Caco-2 (cell line): ENCODE data around the gene ANTXR2. TPM values are rescaled to one million over a fixed set of nuclear protein-coding genes. Genes with fewer than 3 reads are reported as not detected.
A peak's percentile ranks its signal among the peaks of the same experiment; 100 is the strongest.

ENCODE experiments used
- BruUV-seq: library from RNA; stranded (reverse); fragments of 400-500 nt; replicated peaks from 2 replicates; lab custom pipeline; 2021; lab: Mats Ljungman, UMichigan
- CTCF ChIA-PET: fragments of 300-600 bp; sonication (Branson Sonifier 250); formaldehyde crosslinking; loops from one replicate; lab custom pipeline; 2022; ENCODE audit warnings: antibody characterized with exemption; lab: Charles Lee
- POLR2A ChIA-PET: fragments of 300-600 bp; sonication (Branson Sonifier 250); formaldehyde crosslinking; loops from one replicate; lab custom pipeline; 2022; ENCODE audit warnings: antibody characterized with exemption; lab: Charles Lee
- DNase-seq, 2 experiments: peaks; one replicate each; pipeline versions ENCODE4 v3.0.0 to v3.0.0-alpha.2; 2020 to 2022
- H3K27me3 ChIP-seq: replicated peaks from 2 replicates; pipeline ENCODE4 v1.6.0; 2011; ENCODE audit warnings: low read length; ENCODE audit not compliant: control insufficient read depth, insufficient read depth
- H3K36me3 ChIP-seq: 2 replicates; pipeline ENCODE4 v1.5.1; 2011; ENCODE audit warnings: low read length; ENCODE audit not compliant: control insufficient read depth, insufficient read depth
- H3K4me1 ChIP-seq: fragments of 250-450 bp; sonication (Bioruptor Pico); 2 replicates; pipeline ENCODE4 v1.5.1; 2020; ENCODE audit warnings: mild to moderate bottlenecking
- H3K4me3 ChIP-seq: 2 replicates; pipeline ENCODE4 v1.5.1; 2011; ENCODE audit warnings: low read depth, mild to moderate bottlenecking, control low read depth, low read length
- H3K9me3 ChIP-seq: fragments of 250-450 bp; sonication (Bioruptor Pico); 2 replicates; pipeline ENCODE4 v1.5.1; 2020; ENCODE audit warnings: mild to moderate bottlenecking, moderate library complexity
- H3K27ac Mint-ChIP-seq: one replicate; pipeline ENCODE4 v1.8.0; 2022; ENCODE audit warnings: mixed read lengths; ENCODE audit not compliant: unreplicated experiment
- H3K27me3 Mint-ChIP-seq: one replicate; pipeline ENCODE4 v1.8.0; 2022; ENCODE audit warnings: mixed read lengths; ENCODE audit not compliant: insufficient read depth, unreplicated experiment
- H3K36me3 Mint-ChIP-seq: one replicate; pipeline ENCODE4 v1.8.0; 2022; ENCODE audit warnings: mild to moderate bottlenecking, mixed read lengths; ENCODE audit not compliant: insufficient read depth, unreplicated experiment
- H3K4me1 Mint-ChIP-seq: one replicate; pipeline ENCODE4 v1.8.0; 2022; ENCODE audit warnings: low read depth, mixed read lengths; ENCODE audit not compliant: unreplicated experiment
- H3K4me3 Mint-ChIP-seq: one replicate; pipeline ENCODE4 v1.8.0; 2022; ENCODE audit warnings: mild to moderate bottlenecking, moderate library complexity, mixed read lengths; ENCODE audit not compliant: unreplicated experiment
- H3K9me3 Mint-ChIP-seq: one replicate; pipeline ENCODE4 v1.8.0; 2022; ENCODE audit warnings: mixed read lengths; ENCODE audit not compliant: unreplicated experiment
- CTCF ChIP-seq, 2 experiments: fragments of 200-600 bp in 1 of 2; IDR thresholded peaks; 1 replicate in 1 of 2; 2 replicates in 1 of 2; pipeline versions ENCODE4 v1.5.1 to v1.8.0; 2011 to 2022; ENCODE audit warnings: antibody characterized with exemption in 1 of 2, control low read depth in 1 of 2, inconsistent platforms in 1 of 2, low read depth in 1 of 2, low read length in 1 of 2, mild to moderate bottlenecking in 1 of 2, moderate library complexity in 1 of 2; ENCODE audit not compliant: insufficient read depth in 1 of 2, severe bottlenecking in 1 of 2, unreplicated experiment in 1 of 2
- intact Hi-C: fragments of 100-400 bp; cut with micrococcal nuclease; formaldehyde crosslinking; loops from one replicate; pipeline ENCODE4 v1.10.0; 2022; ENCODE audit not compliant: unreplicated experiment
- total RNA-seq: library from RNA; stranded (reverse); gene quantifications from 2 replicates; pipeline ENCODE4 v1.2.3, GENCODE V29; 2022

Gene ANTXR2
- total RNA-seq, 1 experiment from 2014 or later = 1.4 TPM

- no peak for TF ChIP-seq CTCF (IDR thresholded peaks at IDR 0.05; ENCODE audit: insufficient read depth in 1 of 2, low read depth in 1 of 2, low read length in 1 of 2, severe bottlenecking in 1 of 2, unreplicated experiment in 1 of 2)
- H3K27me3 Mint-ChIP-seq = peaks cover 10% of the 10 kb centered on the region
- peak overlapping the region; percentile 78 for H3K4me3 Mint-ChIP-seq
- ChIA-PET CTCF (no interaction called here), POLR2A (no interaction called here)
- BruUV-seq = no TSS peak
- no peak overlapping the region for H3K27ac Mint-ChIP-seq
- Histone ChIP-seq H3K4me3 (no peak overlapping the region), H3K27me3 (peaks cover 2% of the 10 kb centered on the region; the same call in 1 of the 2 replicates), H3K36me3 (no peaks in the 10 kb centered on the region), H3K4me1 (no peaks in the 10 kb centered on the region; the same call in 1 of the 2 replicates), H3K9me3 (no peaks in the 10 kb centered on the region)
- H3K36me3 Mint-ChIP-seq = peaks cover 5% of the 10 kb centered on the region
- intact Hi-C loops = no loop called here
- H3K4me1 Mint-ChIP-seq = no peaks in the 10 kb centered on the region
- H3K9me3 Mint-ChIP-seq = no peaks in the 10 kb centered on the region
- no peak for DNase-seq
Measured at GRCh38 chr4:80070880-80071603, 2.0 kb downstream of the ANTXR2 start.

GRCh38 chr4:80069837-80070731 is 2.9 kb downstream of the ANTXR2 start:
- H3K9me3 Mint-ChIP-seq = no peaks in the 10 kb centered on the region
- H3K27ac Mint-ChIP-seq = no peak overlapping the region
- peaks cover 10% of the 10 kb centered on the region for H3K27me3 Mint-ChIP-seq
- ChIA-PET CTCF (no interaction called here), POLR2A (no interaction called here)
- BruUV-seq = no TSS peak
- no peak overlapping the region for H3K4me3 Mint-ChIP-seq
- DNase-seq = no peak
- H3K4me1 ChIP-seq = no peaks in the 10 kb centered on the region; the same call in 1 of the 2 replicates
- no peaks in the 10 kb centered on the region for H3K4me1 Mint-ChIP-seq
- intact Hi-C loops = no loop called here
- peaks cover 2% of the 10 kb centered on the region; the same call in 1 of the 2 replicates for H3K27me3 ChIP-seq
- no peaks in the 10 kb centered on the region for H3K9me3 ChIP-seq
- no peak for TF ChIP-seq CTCF (IDR thresholded peaks at IDR 0.05; ENCODE audit: insufficient read depth in 1 of 2, low read depth in 1 of 2, low read length in 1 of 2, severe bottlenecking in 1 of 2, unreplicated experiment in 1 of 2)
- no peaks in the 10 kb centered on the region for H3K36me3 ChIP-seq
- H3K4me3 ChIP-seq = no peak overlapping the region
- H3K36me3 Mint-ChIP-seq = peaks cover 5% of the 10 kb centered on the region

- H3K9me3 Mint-ChIP-seq = no peaks in the 10 kb centered on the region
- no TSS peak for BruUV-seq
Measured at GRCh38 chr4:80069108-80069836, 3.8 kb downstream of the ANTXR2 start.

More at GRCh38 chr4:80069108-80069836, 3.8 kb downstream of the ANTXR2 start:
- Histone ChIP-seq H3K4me3 (no peak overlapping the region), H3K9me3 (no peaks in the 10 kb centered on the region), H3K27me3 (peaks cover 2% of the 10 kb centered on the region; the same call in 1 of the 2 replicates), H3K36me3 (no peaks in the 10 kb centered on the region), H3K4me1 (no peaks in the 10 kb centered on the region; the same call in 1 of the 2 replicates)
- Mint-ChIP-seq H3K27me3 (peaks cover 7% of the 10 kb centered on the region), H3K36me3 (peaks cover 5% of the 10 kb centered on the region), H3K4me1 (no peaks in the 10 kb centered on the region), H3K27ac (no peak overlapping the region), H3K4me3 (no peak overlapping the region)
- ChIA-PET CTCF (no interaction called here), POLR2A (no interaction called here)
- TF ChIP-seq CTCF (IDR thresholded peaks at IDR 0.05; ENCODE audit: insufficient read depth in 1 of 2, low read depth in 1 of 2, low read length in 1 of 2, severe bottlenecking in 1 of 2, unreplicated experiment in 1 of 2) = no peak
- no peak for DNase-seq
- intact Hi-C loops = no loop called here
